Measurements from ENCODE around the gene ATP8B1.

- no peak for TF ChIP-seq POLR2AphosphoS5 (IDR thresholded peaks at IDR 0.05)
- no peak for TF ChIP-seq CTCF (IDR thresholded peaks at IDR 0.05)
- no peak for TF ChIP-seq POLR2A (IDR thresholded peaks at IDR 0.05)
Measured at GRCh38 chr18:57845605-57846074, 42.5 kb upstream of the ATP8B1 start.

Measured in prostate gland (tissue), 2 donors.